Measurements from ENCODE around the gene SPTBN4. TPM values are rescaled to one million over a fixed set of nuclear protein-coding genes. Genes with fewer than 3 reads are reported as not detected.
"Not testable (repeated sequence)": the region's sequence is repeated elsewhere in the genome, so short reads cannot be mapped to it uniquely, and the experiment has no call there.

The SPTBN4 gene
- total RNA-seq, 1 donor from 2014 or later = 6.1 TPM

DNA sequence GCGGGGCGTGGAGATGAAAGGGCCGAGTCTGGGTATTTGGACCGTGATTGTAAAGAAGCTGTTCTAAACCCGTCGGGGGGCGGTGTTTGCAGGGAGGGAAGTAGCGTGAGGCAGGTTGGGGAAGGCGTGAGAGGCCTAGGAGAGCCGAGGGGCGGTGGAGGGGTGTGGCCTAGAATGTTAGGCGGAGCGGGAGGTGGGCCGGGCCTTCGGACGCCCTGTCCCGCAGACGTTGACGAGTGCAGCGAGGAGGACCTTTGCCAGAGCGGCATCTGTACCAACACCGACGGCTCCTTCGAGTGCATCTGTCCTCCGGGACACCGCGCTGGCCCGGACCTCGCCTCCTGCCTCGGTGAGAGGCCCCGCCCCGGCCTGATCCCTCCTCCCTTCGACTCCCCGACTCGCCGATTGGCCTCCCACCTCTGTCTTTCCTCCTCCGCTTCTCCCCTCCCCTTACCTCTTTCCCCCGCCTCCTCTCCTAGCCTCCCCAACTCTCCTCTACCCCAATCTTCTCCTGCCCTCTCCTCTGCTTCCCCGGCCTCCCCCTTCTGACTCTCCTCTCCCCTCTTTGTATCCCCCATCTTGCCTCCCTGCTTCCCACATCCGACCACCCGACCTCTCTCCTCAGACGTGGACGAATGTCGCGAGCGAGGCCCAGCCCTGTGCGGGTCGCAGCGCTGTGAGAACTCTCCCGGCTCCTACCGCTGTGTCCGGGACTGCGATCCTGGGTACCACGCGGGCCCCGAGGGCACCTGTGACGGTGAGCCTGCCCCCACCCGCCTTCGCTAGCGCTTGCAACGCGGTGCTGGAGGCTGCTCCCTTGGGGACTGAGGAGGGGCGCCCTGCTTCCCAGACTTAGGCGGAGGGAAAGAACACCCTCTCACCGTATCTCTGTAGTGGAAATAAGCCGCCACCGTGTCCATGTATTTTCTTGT lies 147.2 kb downstream of the SPTBN4 start:
- DNase-seq (ENCODE audit: low spot score) = no peak

DNA sequence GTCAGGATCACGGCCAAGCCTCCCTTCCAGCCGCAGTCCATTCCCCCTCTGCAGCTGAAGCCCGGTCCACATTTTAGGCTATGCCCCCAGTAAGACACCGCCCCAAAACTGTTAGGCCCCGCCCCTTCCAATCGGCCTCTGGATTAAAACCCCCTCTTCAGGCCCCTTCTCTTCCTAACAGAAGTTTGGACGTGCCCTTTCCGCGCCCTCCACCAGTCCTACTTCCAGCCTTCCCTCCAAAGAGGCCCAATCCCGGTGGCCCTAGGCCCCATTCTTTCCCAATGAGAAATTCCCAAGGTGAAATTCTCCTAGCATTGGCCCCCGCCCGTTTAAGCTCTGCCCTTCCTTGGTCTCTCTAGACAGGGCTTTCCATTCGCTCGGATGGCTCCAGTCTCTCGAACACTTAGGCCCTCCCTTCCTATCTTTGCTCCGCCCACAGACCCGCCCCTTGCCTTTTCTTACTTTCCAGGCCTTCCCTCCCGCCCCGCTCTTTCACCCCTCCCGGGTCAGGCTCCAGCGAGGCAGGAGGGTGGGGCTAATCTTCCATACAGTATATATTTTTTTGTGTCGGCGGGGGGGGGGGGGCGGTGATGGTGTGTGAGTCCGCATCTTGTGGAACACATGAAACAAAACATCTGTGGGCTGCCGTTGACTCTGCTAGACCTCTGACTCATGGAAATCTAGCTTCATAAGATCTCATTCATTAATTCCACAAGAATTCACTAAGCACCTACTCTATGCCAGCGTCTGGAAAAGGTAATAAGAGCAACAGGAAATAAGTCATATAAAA lies 148.0 kb downstream of the SPTBN4 start:
- no peak for DNase-seq (ENCODE audit: low spot score)

DNA sequence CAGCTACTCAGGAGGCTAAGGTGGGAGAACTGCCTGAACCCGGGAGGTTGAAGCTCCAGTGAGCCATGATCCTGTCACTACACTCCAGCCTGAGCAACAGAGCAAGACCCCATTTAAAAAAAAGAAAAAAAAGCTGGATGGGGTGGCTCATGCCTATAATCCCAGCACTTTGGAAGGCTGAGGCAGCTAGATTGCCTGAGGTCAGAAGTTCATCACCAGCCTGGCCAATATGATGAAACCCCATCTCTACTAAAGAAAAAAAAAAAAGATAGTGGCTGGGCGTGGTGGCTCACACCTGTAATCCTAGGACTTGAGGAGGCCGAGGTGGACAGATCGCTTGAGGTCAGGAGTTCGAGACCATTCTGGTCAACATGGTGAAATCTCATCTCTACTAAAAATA lies 149.4 kb downstream of the SPTBN4 start:
- DNase-seq (ENCODE audit: low spot score) = no peak

DNA sequence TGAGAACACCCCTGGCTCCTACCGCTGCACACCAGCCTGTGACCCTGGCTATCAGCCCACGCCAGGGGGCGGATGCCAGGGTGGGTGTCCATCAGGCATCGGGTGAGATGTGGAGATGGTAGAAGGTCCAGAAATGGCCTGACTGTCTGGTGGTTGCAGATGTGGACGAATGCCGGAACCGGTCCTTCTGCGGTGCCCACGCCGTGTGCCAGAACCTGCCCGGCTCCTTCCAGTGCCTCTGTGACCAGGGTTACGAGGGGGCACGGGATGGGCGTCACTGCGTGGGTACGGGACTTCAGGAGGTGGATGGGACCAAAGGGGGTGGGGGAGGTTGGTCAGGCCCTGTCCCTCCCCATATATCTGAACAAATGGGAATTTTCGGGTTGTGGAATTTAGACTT lies 150.1 kb downstream of the SPTBN4 start:
- no peak for DNase-seq (ENCODE audit: low spot score)

DNA sequence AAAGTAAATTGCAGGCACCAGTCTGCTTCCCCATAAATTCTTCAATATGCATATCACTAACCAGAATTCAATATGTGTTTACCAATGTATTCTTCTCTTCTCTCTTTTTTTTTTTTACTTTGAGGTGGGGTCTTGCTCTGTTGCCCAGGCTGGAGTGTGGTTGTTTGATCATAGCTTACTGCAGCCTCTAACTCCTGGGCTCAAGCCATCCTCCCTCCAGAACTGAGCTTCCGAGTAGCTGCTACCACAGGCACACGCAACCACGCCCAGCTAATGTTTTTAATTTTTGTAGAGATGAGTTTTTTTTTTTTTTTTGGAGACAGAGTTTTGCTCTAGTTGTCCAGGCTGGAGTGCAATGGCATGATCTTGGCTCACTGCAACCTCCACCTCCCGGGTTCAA lies 151.2 kb downstream of the SPTBN4 start:
- DNase-seq (ENCODE audit: low spot score) = no peak

DNA sequence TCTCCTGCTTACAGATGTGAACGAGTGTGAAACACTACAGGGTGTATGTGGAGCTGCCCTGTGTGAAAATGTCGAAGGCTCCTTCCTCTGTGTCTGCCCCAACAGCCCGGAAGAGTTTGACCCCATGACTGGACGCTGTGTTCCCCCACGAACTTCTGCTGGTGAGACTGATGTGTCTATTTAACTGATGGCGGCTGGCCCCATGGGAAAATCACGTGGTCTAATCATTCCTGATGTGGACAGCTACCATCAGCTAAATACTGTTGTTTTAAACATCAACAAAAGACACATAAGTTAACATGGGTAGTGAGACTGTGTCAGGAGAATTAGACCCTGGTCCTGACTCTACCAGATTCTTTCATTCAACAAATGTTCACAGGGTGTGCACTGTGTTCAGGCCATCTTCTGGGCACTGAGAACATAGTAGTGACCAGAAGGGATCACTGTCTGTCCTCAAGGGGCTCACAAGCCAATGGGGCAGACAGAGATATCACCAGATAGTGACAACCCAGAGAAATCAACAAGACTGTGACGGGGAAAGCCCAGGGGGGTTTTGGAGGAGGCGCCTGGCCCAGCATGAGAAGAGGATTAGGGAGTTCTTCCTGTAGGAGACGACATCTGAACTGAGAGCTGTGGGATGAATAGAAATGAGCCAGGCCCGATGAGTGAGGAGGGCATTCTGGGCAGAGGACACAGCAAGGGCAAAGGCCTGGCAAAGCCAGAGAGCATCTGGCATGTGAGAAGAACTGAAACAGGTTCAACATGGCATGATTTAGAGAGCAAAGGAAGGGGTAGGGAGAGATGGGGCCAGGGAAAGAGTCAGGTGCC lies 152.7 kb downstream of the SPTBN4 start:
- no peak for DNase-seq (ENCODE audit: low spot score)

DNA sequence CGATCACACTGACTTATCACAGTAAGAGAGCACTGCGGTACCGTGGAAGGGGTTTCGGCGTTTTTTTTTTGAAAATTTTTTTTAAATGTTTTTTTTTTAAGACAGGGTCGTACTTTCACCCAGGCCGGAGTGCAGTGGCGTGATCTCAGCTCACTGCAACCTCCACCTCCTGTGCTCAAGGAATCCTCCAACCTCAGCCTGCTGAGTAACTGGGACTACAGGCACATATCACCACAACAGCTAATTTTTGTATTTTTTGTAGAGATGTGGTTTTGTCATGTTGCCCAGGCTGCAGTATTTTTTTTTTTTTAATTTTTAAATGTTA lies 153.3 kb downstream of the SPTBN4 start:
- no peak for DNase-seq (ENCODE audit: low spot score)

DNA sequence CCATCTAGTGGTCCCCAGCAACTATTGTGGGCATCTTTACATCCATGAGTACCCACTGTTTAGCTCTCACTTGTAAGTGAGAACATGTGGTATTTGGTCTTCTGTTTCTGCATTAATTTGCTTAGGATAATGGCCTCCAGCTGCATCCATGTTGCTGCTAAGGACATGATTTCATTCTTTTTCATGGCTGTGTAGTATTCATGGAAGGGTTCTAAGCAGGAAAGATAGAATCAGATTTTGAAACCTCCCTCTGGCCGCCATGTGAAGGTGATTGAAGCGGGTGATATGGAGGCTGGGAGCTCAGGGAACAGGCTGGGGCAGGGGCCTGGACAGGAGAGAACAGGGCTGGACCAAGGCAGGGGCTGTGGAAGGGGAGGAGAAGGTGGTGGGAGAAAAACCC lies 154.5 kb downstream of the SPTBN4 start:
- no peak for DNase-seq (ENCODE audit: low spot score)

DNA sequence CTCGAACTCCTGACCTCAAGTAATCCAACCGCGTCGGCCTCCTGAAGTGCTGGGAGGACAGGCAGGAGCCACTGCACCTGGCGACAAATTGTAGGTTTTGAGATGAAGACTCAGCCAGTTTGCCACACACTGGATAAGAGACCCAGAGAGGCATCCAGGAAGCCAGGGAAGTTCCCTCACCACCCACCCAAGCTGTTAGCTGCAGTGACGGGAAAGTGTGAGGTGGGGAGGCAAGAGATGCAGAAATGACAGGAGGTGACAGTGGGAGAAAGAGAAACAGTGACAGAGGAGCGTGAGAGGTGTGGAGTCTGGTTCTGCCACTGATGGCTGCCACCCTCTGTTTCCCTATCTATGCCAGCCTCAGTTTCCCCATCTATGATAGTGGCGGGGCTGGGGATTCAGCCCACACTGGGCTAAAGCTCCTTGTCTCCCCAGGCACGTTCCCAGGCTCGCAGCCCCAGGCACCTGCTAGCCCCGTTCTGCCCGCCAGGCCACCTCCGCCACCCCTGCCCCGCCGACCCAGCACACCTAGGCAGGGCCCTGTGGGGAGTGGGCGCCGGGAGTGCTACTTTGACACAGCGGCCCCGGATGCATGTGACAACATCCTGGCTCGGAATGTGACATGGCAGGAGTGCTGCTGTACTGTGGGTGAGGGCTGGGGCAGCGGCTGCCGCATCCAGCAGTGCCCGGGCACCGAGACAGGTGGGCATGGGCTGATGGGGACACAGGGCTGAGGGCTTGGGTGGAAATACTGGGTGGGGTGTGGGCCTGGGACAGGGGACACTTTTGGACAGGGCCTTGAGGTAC lies 155.4 kb downstream of the SPTBN4 start:
- DNase-seq (ENCODE audit: low spot score) = no peak

DNA sequence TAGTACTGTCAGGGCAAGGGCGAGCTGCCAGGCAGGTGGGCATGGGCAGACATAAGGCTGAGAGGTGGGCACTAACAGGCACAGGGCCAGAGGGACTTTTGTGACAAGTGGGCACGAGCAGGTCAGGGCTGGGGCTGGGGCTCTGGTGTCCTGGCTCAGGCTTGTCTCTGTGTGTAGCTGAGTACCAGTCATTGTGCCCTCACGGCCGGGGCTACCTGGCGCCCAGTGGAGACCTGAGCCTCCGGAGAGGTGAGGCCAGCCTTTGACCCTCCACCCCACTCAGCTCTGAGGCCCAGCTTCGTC lies 155.9 kb downstream of the SPTBN4 start:
- DNase-seq (ENCODE audit: low spot score) = no peak

DNA sequence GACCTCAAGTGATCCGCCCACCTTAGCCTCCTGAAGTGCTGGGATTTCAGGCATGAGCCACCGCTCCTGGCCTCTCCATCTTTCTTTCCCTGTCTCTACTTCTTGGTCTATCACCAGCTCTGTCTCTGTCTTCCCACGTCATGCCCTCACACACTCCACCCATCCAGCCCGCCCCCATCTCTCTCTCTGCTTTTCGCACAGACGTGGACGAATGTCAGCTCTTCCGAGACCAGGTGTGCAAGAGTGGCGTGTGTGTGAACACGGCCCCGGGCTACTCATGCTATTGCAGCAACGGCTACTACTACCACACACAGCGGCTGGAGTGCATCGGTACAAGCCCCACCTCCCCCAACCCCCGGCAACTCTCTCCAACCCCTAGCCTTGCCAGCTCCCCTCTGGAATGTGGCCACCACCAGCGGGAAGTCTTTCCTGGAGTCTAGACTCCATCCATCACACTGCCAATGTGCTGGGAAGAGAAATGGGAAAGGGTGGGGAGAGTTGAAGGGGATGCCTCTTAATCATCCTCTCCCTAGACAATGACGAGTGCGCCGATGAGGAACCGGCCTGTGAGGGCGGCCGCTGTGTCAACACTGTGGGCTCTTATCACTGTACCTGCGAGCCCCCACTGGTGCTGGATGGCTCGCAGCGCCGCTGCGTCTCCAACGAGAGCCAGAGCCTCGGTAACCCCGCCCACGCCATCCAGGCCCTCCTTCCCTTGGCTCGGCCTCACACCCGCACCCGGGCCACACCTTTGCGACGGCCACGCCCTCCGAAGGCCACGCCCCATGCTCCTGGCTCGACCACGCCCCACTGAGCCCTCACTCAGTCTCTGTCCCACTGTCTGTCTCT lies 156.8 kb downstream of the SPTBN4 start:
- DNase-seq (ENCODE audit: low spot score) = no peak

DNA sequence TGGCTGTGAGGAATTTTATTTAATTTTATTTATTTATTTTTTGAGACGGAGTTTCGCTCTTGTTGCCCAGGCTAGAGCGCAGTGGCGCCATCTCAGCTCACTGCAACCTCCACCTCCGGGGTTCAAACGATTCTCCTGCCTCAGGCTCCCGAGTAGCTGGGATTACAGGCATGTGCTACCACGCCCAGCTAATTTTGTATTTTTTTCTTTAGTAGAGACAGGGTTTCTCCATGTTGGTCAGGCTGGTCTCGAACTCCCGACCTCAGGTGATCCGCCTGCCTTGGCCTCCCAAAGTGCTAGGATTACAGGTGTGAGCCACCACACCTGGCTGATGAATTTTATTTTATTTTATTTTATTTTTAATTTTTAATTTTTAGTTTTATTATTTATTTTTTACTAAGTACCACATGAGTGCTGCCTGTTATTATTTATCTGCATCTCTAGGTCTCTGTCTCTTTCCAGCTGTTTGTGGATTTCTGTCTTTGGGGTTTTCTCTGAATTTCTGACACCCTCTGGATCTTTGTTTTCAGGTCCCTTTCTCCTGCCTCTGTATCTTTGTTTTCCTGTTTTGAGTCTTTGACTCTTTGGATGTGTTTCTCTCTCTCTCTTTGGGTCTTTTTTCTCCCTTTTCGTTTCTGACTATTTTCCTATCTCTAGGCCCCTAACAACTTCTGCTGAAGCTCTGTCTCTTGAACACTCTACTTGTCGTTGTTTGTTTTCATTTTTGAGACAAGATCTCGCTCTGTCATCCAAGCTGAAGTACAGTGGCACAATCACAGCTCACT lies 157.8 kb downstream of the SPTBN4 start:
- DNase-seq (ENCODE audit: low spot score) = not testable (repeated sequence)

DNA sequence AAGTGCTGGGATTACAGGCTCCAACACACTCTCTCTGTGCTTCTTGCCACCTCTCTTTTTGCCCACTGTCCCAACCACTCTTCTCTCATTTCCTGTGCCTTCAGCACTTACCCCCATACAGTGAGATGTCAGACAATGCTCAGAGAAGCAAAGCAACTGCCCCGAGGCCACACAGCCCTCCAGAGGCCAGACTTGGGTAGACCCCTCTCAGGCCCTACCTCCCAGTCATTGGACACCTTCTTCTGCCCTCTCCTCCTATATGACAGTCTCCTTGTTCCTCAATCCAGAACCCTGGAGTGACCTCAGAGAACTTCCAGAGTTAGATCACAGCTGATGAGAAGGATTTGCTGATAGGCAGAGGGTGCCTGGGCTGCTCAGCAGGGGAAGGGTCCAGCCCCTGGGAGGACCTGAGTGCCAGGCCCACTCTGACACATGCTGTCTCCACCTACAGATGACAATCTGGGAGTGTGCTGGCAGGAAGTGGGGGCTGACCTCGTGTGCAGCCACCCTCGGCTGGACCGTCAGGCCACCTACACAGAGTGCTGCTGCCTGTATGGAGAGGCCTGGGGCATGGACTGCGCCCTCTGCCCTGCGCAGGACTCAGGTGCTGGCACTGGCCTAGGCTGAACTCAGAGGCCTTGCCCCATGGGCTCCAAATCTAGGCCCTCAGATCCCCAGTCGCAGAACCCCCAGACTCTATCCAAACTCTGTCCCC lies 158.8 kb downstream of the SPTBN4 start:
- no peak for DNase-seq (ENCODE audit: low spot score)

Other genes with a start within 250 kb of the SPTBN4 start
- not detected for gene TTC9B, start 248.6 kb upstream of the SPTBN4 start, total RNA-seq
- gene CCNP, start 240.3 kb upstream of the SPTBN4 start, total RNA-seq = 0.39 TPM
- 189 TPM for gene AKT2, start 181.7 kb upstream of the SPTBN4 start, total RNA-seq
- 13.0 TPM for gene C19orf47, start 118.6 kb upstream of the SPTBN4 start, total RNA-seq
- 275 TPM for gene PLD3, start 118.3 kb upstream of the SPTBN4 start, total RNA-seq
- gene HIPK4, start 76.8 kb upstream of the SPTBN4 start, total RNA-seq = 0.29 TPM
- 2.3 TPM for gene PRX, start 53.6 kb upstream of the SPTBN4 start, total RNA-seq
- gene SERTAD1, start 41.0 kb upstream of the SPTBN4 start, total RNA-seq = 20.2 TPM
- 40.7 TPM for gene SERTAD3, start 22.7 kb upstream of the SPTBN4 start, total RNA-seq
- gene BLVRB, start 1.3 kb upstream of the SPTBN4 start, total RNA-seq = 141 TPM
- gene SHKBP1, start 109.9 kb downstream of the SPTBN4 start, total RNA-seq = 54.3 TPM
- gene LTBP4, start 134.4 kb downstream of the SPTBN4 start, total RNA-seq = 217 TPM
- gene NUMBL, start 223.7 kb downstream of the SPTBN4 start, total RNA-seq = 63.8 TPM
- 16.8 TPM for gene COQ8B, start 249.9 kb downstream of the SPTBN4 start, total RNA-seq

Data from mesenteric fat pad (tissue), 1 donor.